OCI-LY3 (cell line): Measurements from ENCODE around the gene GPR15LG.
"Not testable (repeated sequence)": the region's sequence is repeated elsewhere in the genome, so short reads cannot be mapped to it uniquely, and the experiment has no call there.

Experiments used
- H2AFZ ChIP-seq: fragments of 200-600, 300-600 bp; shearing (Covaris generic); 2 replicates; pipeline ENCODE4 v1.6.0; 2014; ENCODE audit warnings: antibody characterized with exemption, low read depth, low read length
- H3K27ac ChIP-seq: fragments of 200-600, 300-600 bp; sonication (generic); 2 replicates; pipeline ENCODE4 v1.5.1; 2014; ENCODE audit warnings: mild to moderate bottlenecking, low read length, moderate library complexity, mixed read lengths
- H3K27me3 ChIP-seq: fragments of 200-600, 300-600 bp; sonication (generic); 2 replicates; pipeline ENCODE4 v1.6.1; 2014; ENCODE audit warnings: low read depth, low read length, mixed read lengths
- H3K36me3 ChIP-seq: fragments of 200-600, 300-600 bp; sonication (generic); replicated peaks from 2 replicates; pipeline ENCODE3; 2014; ENCODE audit warnings: low read depth, low read length, mixed read lengths
- H3K4me1 ChIP-seq: fragments of 300-600, 200-600 bp; sonication (generic); 2 replicates; pipeline ENCODE4 v1.6.1; 2014; ENCODE audit warnings: low read length, mixed read lengths
- H3K4me2 ChIP-seq: fragments of 200-600, 300-600 bp; sonication (generic); 2 replicates; pipeline ENCODE4 v1.6.1; 2014; ENCODE audit warnings: low read length, mixed read lengths
- H3K4me3 ChIP-seq: fragments of 300-600, 200-600 bp; sonication (generic); 2 replicates; pipeline ENCODE4 v1.5.1; 2014; ENCODE audit warnings: antibody characterized with exemption, mild to moderate bottlenecking, low read length, moderate library complexity
- H3K79me2 ChIP-seq: fragments of 300-600, 200-600 bp; shearing (Covaris generic); 2 replicates; pipeline ENCODE4 v1.6.1; 2014; ENCODE audit warnings: mild to moderate bottlenecking, low read length, mixed read lengths
- H3K9ac ChIP-seq: fragments of 300-600, 200-600 bp; shearing (Covaris generic); 2 replicates; pipeline ENCODE4 v1.6.0; 2014; ENCODE audit warnings: mild to moderate bottlenecking, low read length, moderate library complexity
- H3K9me3 ChIP-seq: fragments of 200-600, 300-600 bp; shearing (Covaris generic); 2 replicates; pipeline ENCODE4 v1.6.1; 2014; ENCODE audit warnings: low read length, mixed read lengths; ENCODE audit not compliant: insufficient read depth
- H4K20me1 ChIP-seq: fragments of 200-600, 300-600 bp; sonication (generic); 2 replicates; pipeline ENCODE4 v1.6.1; 2016; ENCODE audit warnings: low read length, mixed read lengths; ENCODE audit not compliant: insufficient read depth
- CTCF ChIP-seq: fragments of 200-600, 300-600 bp; sonication (generic); IDR thresholded peaks from 2 replicates; pipeline ENCODE4 v1.5.1; 2014; ENCODE audit warnings: antibody characterized with exemption, low read length, low read depth
- EZH2phosphoT487 ChIP-seq: fragments of 200-600 bp; shearing (Covaris generic); IDR thresholded peaks from 2 replicates; pipeline ENCODE4 v1.6.1; 2018; ENCODE audit warnings: antibody characterized with exemption, mixed run types, low read depth

GPR15LG gene

DNA sequence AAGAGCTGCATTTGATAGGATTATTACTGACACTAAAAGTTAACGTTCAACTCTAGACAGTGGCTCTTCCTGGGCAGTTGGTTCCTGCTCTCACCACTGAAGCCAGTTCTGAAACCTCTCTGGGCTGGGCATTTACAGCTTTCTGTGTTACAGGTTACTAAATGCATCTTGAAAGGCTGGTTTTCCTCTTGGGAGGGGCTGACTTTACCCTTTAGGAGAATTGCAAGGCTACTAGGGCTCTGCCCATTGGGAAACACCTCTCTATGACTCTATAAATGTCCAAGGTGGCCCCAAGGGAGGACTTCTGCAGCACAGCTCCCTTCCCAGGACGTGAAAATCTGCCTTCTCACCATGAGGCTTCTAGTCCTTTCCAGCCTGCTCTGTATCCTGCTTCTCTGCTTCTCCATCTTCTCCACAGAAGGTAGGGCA lies at the start of gene GPR15LG:
Gene GPR15LG (plus strand): TSS at position 301 of the 429 bp plus-strand sequence. CDS start 51 bp downstream, at position 352.
- peak within 1 kb of the TSS; percentile 98 for H3K27ac ChIP-seq

GRCh38 chr10:84125910-84126784 lies 47.5 kb upstream of the GPR15LG start:
- H3K79me2 ChIP-seq, H3K4me2 ChIP-seq, H3K27me3 ChIP-seq, H3K27ac ChIP-seq, H3K9me3 ChIP-seq, H3K36me3 ChIP-seq, H3K9ac ChIP-seq, H2AFZ ChIP-seq, H3K4me3 ChIP-seq, H4K20me1 ChIP-seq: not testable (repeated sequence)
- peak; percentile 37 for TF ChIP-seq CTCF
- H3K4me1 ChIP-seq = peaks cover 10% of the 10 kb centered on the region; the same call in 1 of the 2 replicates

More for the DNA sequence above, at the start of gene GPR15LG:
- no peaks in the 10 kb centered on the region for H3K36me3 ChIP-seq
- H3K4me1 ChIP-seq = peaks cover 39% of the 10 kb centered on the region
- H2AFZ ChIP-seq = peak within 1 kb of the TSS; percentile 8; the same call in 1 of the 2 replicates
- H3K9ac ChIP-seq = peak within 1 kb of the TSS; percentile 84
- peak within 1 kb of the TSS; percentile 95 for H3K4me2 ChIP-seq
- no peaks in the 10 kb centered on the region for H3K27me3 ChIP-seq
- no peaks in the 10 kb centered on the region for H3K9me3 ChIP-seq
- H4K20me1 ChIP-seq = no peaks in the 10 kb centered on the region
- peak within 1 kb of the TSS; percentile 82 for H3K4me3 ChIP-seq
- TF ChIP-seq EZH2phosphoT487 (no peak), CTCF (no peak)
- H3K79me2 ChIP-seq = peaks cover 46% of the 10 kb centered on the region

DNA sequence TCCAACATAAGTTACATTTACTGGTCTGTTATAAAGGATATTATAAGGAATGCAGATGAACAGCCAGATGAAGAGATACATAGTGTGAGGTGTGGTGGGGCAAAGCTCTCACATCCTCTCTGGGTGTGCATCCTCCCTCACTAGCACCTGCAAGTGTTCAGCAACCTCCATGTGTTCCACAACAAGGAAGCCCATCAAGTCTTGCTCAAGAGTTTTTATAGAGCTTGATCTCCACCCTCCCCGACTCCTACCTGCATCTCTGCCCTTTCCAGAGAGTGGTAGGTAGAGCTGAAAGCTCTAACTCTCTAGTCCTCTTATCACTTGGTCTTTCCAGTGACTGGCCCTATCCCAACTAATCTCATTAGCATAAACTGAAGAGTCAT lies 46.8 kb upstream of the GPR15LG start:
- no peak overlapping the region for H3K4me3 ChIP-seq
- TF ChIP-seq EZH2phosphoT487 (no peak), CTCF (no peak)
- H3K27me3 ChIP-seq = no peaks in the 10 kb centered on the region
- H3K36me3 ChIP-seq = no peaks in the 10 kb centered on the region
- H3K4me2 ChIP-seq = no peak overlapping the region
- no peak overlapping the region for H2AFZ ChIP-seq
- no peak overlapping the region for H3K9ac ChIP-seq
- no peak overlapping the region for H3K27ac ChIP-seq
- H3K4me1 ChIP-seq = peaks cover 10% of the 10 kb centered on the region; the same call in 1 of the 2 replicates
- no peaks in the 10 kb centered on the region for H3K9me3 ChIP-seq
- no peaks in the 10 kb centered on the region for H4K20me1 ChIP-seq
- no peaks in the 10 kb centered on the region for H3K79me2 ChIP-seq

- TF ChIP-seq EZH2phosphoT487 (no peak), CTCF (no peak)
- no peak overlapping the region for H2AFZ ChIP-seq
These were observed 37.8 kb upstream of the GPR15LG start for GRCh38 chr10:84135836-84136235.

More at GRCh38 chr10:84135836-84136235, 37.8 kb upstream of the GPR15LG start:
- H3K4me2 ChIP-seq = no peak overlapping the region
- H3K36me3 ChIP-seq = no peaks in the 10 kb centered on the region
- H3K27me3 ChIP-seq = no peaks in the 10 kb centered on the region
- H4K20me1 ChIP-seq = no peaks in the 10 kb centered on the region
- H3K9me3 ChIP-seq = no peaks in the 10 kb centered on the region
- no peak overlapping the region for H3K4me3 ChIP-seq
- H3K27ac ChIP-seq = no peak overlapping the region
- no peak overlapping the region for H3K9ac ChIP-seq
- peaks cover 6% of the 10 kb centered on the region for H3K4me1 ChIP-seq
- peaks cover 15% of the 10 kb centered on the region for H3K79me2 ChIP-seq
